Right hindlimb (tissue), 1 donor: ENCODE measurements around the gene JARID2.
"Not testable (repeated sequence)": the region's sequence is repeated elsewhere in the genome, so short reads cannot be mapped to it uniquely, and the experiment has no call there.

ENCODE experiments used
- DNase-seq: peaks from one replicate; pipeline ENCODE4 v3.0.0-alpha.2; 2018

JARID2 gene

GRCh38 chr6:15265787-15266186 lies 19.9 kb downstream of the JARID2 start:
- DNase-seq = no peak

DNA sequence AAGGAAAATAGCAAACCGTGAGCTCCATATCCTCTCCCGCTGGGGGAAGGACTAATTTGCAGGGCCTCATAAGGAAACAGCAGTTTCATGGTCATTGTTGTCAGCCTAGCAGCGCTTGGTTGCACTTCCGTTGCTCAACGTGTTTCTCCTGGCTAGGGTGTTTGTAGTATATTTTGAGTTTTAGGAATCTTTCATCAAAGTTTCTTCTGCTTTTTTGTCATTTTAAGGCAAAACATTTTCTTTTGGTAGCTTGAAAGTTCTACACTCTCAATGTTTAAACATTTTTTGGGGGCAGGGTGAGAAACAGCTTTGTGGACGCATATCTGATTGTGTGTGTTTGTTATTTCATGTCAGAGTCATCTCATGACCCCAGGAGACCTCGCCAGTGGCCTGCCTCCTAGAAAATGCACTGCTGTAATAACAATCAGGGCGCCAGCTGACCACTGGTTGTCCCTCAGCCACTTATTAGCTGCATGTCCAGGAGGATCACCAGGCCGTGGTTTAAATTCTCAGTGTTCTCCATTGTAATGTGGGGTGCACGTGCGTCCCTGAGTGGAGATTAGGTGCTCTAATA lies 20.6 kb downstream of the JARID2 start:
- DNase-seq = no peak

GRCh38 chr6:15267221-15267620 lies 21.4 kb downstream of the JARID2 start:
- DNase-seq = no peak

DNA sequence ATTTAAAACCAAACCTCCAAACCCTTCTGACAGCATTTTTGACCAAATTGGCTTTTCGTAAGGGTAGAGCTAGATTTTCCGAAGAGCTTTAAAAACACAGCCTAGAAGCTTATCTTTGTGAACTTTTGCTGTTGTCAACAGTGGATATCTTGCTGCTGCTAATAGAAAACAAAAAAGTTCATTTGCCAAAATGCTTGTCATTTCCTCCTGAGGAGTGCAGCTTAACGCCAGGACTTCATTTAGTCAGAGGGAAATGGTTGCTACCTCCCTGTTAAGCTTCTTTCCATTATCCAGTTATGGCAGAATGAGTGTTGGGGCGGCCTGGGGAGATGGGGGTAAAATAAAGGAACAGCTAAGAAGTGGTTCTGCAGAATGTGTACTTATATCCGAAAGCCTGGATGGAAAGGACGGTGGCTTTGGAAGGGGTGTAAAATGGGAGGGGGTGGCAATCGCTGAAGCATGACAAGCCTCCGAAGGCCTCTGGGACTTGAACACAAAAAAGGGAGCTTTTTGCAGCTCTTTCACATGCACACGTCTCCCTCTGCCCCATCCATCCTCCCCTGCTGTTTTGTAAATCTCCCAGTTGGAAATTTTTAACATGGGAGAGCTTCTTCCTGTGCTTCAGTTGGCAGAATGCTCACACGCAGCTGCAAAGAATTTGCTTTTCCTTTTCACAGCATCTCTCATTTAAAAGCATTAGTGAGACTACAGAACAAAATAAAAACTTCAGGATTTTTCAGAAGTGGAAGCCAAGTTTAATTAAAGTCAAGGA lies 22.5 kb downstream of the JARID2 start:
- peak; percentile 41 for DNase-seq

GRCh38 chr6:15269011-15269410 lies 23.1 kb downstream of the JARID2 start:
- no peak for DNase-seq

- no peak for DNase-seq
Measured at GRCh38 chr6:15269619-15270018, 23.8 kb downstream of the JARID2 start.

DNA sequence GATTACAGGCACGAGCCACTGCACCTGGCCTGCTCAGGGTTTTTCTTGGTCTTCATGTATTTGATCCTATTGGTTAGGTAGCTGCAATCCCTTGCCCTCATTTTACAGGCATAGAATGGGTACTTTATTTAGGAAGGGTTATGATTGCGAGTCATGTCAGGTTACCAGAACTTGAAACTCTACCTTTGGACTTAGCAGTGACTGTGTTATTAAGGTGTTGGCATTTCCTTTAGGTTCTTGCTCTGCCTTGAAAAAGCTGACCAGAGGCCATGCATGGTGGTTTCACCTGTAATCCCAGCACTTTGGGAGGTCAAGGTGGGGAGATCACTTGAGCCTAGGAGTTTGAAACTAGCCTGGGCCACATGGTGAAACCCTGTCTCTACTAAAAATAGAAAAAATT lies 24.5 kb downstream of the JARID2 start:
- no peak for DNase-seq

DNA sequence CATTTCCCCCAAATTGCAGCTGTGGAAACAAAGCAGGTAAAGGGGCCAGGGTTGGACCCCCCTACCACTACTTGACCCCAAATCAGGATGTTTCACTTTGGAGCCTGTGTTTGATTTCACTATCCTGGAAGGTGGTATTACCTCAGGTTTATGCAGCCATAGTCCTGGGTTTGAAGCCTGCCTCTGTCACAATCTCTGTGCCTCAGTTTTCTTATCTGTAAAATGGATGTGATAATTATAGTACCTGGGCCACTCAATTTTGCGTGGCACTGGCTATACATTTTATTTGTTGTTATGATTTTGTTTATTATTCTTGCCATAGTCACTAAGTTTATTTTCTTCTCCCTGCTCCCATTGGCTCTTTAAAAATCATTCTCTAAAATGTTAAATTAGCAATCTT lies 26.7 kb downstream of the JARID2 start:
- DNase-seq = no peak

DNA sequence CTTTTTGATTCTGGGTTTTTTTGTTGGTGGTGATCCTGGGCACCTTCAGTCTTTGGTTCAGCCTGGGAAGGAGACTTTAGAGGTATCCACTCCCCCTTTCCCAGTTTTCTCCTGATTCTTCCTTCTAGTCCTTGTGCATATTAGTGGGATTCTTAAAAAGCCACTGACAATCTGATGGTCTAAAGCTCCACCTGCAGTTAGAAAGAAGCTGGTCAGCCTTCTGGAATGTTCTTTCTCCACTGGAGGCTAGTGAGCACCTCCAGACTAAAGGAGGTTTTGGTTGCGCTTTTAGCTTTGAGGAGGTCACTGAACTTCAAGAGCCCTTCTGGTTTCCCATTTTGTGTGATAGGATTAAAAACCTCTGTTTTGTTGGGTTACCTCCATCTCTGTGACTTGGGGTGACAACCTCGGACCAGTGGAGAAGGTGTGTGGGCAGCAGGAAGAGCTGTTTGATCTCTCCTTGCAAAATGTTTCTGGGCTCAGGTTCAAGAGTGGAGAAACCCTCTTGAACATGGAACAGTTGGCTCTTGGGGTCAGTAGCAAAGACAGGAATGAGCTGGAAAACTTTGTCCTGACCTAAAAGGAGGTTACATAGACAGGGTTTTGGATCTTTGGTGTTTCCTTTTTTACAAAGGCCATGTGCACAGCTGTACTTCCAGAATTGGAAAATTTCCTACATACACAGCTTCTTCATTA lies 29.0 kb downstream of the JARID2 start:
- no peak for DNase-seq

- DNase-seq = no peak
Measured at GRCh38 chr6:15276036-15276985, 30.4 kb downstream of the JARID2 start.

DNA sequence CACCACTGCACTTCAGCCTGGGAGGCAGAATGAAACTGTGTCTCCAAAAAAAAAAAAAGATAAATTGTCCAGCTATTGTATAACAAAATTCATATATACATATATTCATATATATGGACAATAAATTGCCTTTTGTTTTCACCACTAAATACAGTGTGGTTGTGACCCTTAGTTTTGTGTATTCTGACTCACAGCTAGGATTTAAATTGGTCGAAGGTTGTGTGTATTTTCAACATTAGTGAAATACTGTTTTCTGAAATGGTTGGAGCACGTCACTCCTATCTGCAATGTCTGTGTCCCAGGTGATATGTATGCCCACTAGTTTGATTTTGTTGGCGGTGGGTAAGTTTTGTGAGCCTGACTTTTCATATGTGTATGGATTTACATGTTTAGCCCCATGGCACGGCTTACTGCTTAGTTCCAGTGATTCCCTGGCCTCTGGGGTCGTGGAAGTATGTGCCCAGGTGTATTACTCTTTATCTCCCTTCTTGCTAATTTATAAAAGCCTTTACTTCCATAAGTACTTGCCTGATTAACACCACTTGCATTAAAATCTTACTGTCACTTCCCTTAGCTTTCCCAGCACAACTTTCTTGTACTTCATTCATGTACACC lies 33.3 kb downstream of the JARID2 start:
- no peak for DNase-seq

GRCh38 chr6:15280028-15280427 lies 34.2 kb downstream of the JARID2 start:
- no peak for DNase-seq

DNA sequence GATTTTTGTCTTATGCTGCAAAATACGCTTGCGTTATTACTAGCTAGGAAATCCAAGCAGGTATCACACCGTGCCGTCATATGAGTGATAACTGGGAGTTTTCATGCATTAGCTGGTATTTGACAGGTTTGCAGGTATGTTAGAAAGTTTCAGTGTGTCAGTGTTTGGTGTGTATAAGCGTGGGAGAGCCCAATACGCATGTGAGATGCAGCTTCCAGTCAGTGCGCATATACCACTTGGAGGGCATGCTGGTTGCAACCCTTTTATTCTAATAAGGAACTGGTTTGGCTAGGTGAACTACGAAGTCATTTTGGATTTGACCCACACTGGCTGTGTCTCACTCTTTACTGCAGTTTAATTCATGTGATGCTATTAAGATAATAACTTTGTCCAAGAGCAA lies 35.1 kb downstream of the JARID2 start:
- DNase-seq = no peak

DNA sequence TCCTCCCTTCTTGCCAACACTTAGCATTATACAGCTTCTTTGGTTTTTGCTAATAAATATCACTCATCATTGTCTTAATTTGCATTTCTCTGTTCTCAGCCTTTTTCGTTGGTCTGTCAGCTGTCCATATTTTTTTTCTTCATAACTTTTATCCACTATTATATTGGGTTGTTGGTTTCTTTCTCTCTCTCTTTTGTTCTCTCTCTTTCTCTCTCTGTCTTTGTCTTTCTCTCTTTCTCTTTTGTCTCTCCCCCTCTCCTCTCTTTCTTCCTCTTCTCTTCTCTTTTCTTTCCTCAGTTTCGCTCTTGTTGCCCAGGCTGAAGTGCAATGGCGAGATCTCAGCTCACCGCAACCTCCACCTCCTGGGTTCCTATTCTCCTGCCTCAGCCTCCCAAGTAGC lies 36.5 kb downstream of the JARID2 start:
- DNase-seq = no peak

DNA sequence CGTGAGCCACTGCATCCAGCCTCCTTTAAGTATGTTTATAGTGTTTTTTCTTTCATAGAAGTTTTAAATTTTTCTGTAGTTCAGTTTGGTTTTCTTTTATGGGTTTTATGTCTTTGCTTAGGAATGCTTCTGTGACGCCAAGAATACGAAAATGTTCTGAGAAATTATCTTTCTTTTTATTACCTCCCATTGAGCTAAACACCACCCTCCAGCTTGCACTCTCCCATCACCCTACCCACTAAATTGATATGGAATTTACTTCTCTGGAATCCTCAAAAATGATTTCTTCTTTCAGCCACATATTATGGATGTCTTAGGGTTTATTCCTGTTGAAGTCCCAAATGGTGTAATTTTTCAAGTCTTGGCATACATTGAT lies 38.1 kb downstream of the JARID2 start:
- DNase-seq = no peak

- DNase-seq = no peak
Measured at GRCh38 chr6:15284743-15285142, 38.9 kb downstream of the JARID2 start.

DNA sequence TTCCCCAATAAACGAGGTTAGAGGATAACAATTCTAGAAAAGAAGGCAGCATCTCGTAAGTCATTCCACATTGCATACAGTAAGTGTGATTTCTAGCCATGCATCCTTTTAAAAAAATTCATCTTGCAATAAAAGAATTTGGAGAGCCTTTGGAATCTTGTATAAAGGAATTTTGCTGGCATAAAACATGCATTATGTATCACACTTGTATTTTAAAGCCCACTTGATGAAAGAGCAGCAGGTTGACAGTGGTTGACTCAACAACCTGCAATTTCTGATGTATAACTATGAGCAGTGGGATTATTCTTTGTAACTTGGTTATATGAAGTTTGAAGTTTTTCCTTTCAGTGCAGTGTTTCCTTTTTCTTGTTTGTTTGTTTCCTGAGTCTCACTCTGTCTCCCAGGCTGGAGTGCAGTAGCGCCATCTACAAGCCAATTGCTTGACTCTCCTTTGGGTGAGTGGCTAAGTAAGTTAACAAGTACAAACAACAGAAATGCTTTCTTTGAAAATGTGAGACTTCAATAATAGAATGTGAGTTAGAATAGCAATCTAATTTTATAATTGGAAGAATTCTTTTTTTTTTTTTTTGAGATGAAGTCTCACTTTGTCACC lies 39.9 kb downstream of the JARID2 start:
- DNase-seq = no peak

DNA sequence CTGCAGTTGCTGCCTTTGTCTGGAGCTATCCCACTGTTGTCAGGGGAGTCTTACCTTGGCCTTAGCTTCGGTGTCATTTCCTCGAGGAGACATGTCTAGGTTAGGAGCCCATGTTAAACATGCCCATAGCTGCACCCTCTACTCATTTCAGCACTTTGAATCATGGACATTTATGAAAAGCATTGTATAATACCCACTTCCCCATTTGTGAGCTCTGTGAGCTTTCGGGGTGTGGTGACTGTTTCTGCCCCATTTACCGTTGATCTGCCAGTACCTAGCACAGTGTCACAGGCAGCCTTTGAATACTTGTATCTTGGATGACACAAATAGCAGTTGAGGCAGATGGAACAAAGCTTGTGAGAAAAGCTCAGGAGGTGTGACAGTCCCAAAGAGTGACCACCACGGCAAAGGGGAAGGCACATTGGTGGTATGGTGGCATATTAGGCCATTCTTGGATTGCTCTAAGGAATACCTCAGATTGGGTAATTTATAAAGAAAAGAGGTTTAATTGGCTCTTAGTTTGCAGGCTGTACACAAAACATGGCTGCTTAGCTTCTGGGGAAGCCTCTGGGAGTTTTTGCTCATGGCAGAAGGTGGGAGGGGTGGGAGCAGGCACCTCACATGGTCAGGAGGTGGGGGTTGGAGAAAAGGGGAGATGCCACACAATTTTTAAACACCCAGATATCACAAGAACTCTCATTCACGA lies 42.0 kb downstream of the JARID2 start:
- no peak for DNase-seq

DNA sequence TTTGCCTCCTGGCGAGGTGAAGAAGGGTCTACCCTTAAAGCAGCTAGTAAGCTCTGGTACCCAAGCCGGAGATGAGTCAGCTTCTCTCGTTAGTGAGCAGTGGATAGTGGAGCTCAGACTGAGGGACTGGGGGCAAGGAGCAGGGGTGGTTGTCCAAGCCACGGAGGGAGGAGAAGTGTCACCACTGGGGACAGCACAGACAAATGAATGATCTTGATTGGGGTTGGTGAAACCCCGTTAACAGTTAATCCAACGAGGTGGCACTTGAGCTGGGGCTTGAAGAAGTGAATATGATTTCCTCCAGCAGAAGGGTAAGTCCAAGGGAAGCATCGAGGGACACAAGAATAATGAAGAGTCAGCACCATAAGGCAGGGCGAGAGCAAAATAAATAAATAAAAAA lies 43.0 kb downstream of the JARID2 start:
- no peak for DNase-seq

GRCh38 chr6:15289456-15289855 lies 43.6 kb downstream of the JARID2 start:
- DNase-seq = not testable (repeated sequence)

GRCh38 chr6:15290067-15290680 lies 44.3 kb downstream of the JARID2 start:
- no peak for DNase-seq
